Uterus (tissue), 2 donors: ENCODE data around the gene HLA-DRB1.

Source experiments
- CTCF ChIP-seq, 4 experiments: fragments of 200-600 bp in 2 of 4; fragments of 450-650 bp in 2 of 4; sonication (generic) in 2 of 4; IDR thresholded peaks; one replicate each; pipeline ENCODE4 v1.5.1; 2016 to 2019; ENCODE audit warnings: antibody characterized with exemption in 4 of 4, mild to moderate bottlenecking in 2 of 4, moderate library complexity in 1 of 4
- POLR2A ChIP-seq, 2 donors: fragments of 450-650 bp; IDR thresholded peaks; one replicate each; pipeline ENCODE4 v1.6.1; 2016; ENCODE audit warnings: antibody characterized with exemption in 2 of 2, mild to moderate bottlenecking in 1 of 2, moderate library complexity in 1 of 2

GRCh38 chr6:32578962-32579361 lies 10.7 kb downstream of the HLA-DRB1 start:
- TF ChIP-seq POLR2A (IDR thresholded peaks at IDR 0.05) (no peak), CTCF (IDR thresholded peaks at IDR 0.05) (no peak)
